OCI-LY1 (cell line): ENCODE data around the gene MTOR.

Experiments used
- EZH2 ChIP-seq: fragments of 200-600 bp; sonication (generic), shearing (Covaris generic); IDR thresholded peaks from 2 replicates; pipeline ENCODE4 v1.8.0; 2017; ENCODE audit warnings: borderline replicate concordance, mixed run types, mild to moderate bottlenecking, antibody characterized with exemption, low read length, moderate library complexity, mixed read lengths
- TF ChIP-seq, protein P1 (sequence below): fragments of 200-600 bp; sonication (generic), shearing (Covaris generic); IDR thresholded peaks from 2 replicates; pipeline ENCODE4 v1.5.1; 2017; ENCODE audit warnings: mild to moderate bottlenecking, antibody characterized with exemption, low read length, moderate library complexity, mixed read lengths

DNA sequence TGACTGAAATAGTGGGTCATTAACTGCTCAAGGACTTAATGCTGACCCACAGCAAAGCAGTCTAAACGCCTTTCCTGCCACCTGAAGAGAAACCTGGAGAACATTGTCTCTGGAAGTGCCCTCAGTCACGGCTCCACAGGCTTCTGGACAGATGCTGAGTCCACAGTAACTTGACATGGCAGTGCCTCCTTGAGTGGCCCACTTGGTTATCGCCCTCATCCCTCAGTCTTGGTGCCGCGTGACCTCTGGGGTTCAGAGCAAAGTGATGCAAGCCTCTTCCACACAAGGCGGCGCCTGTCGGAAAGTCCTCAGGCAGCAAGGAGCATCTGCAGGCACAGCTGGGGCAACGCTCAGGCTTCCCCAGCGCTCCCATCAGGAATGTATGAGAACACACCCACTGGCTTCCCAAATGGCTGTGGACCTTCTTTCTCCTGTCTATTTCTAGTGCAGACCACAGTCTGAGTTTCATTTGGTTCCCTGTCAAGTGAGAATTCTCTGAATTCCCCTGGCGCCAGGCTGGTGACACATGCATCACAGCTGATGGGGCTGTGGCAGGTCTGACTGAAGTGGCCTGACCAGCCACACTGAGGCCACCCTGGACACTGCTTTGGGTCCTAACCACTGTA is 86.2 kb downstream of the MTOR start:
- TF ChIP-seq, protein P1, sequence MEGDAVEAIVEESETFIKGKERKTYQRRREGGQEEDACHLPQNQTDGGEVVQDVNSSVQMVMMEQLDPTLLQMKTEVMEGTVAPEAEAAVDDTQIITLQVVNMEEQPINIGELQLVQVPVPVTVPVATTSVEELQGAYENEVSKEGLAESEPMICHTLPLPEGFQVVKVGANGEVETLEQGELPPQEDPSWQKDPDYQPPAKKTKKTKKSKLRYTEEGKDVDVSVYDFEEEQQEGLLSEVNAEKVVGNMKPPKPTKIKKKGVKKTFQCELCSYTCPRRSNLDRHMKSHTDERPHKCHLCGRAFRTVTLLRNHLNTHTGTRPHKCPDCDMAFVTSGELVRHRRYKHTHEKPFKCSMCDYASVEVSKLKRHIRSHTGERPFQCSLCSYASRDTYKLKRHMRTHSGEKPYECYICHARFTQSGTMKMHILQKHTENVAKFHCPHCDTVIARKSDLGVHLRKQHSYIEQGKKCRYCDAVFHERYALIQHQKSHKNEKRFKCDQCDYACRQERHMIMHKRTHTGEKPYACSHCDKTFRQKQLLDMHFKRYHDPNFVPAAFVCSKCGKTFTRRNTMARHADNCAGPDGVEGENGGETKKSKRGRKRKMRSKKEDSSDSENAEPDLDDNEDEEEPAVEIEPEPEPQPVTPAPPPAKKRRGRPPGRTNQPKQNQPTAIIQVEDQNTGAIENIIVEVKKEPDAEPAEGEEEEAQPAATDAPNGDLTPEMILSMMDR: no peak
- no peak for TF ChIP-seq EZH2
